ENCODE data around the gene SLC5A10.

DNA sequence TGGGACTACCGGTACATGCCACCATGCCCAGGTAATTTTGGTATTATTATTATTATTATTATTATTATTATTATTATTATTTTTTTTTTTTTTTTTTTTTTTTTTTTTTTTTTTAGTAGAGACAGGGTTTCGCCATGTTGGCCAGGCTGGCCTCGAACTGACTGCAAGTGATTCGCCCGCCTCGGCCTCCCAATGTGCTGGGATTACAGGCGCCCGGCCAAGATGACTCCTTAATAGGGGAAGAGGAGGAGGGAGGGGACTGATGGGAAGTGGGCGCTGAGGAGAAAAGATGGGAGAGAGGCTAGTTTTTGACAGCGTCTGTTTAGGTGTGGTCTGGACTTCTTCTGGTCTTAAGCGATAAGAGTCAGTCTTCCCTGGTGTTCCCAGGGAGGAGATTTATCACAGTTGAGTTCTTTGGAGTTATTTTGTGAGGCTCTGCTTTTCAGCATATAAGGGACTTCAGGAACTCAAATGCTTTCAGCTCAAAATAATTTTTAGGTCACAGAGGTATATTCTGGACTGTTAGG, 34.4 kb upstream of the SLC5A10 start:
- TF ChIP-seq, protein P1, sequence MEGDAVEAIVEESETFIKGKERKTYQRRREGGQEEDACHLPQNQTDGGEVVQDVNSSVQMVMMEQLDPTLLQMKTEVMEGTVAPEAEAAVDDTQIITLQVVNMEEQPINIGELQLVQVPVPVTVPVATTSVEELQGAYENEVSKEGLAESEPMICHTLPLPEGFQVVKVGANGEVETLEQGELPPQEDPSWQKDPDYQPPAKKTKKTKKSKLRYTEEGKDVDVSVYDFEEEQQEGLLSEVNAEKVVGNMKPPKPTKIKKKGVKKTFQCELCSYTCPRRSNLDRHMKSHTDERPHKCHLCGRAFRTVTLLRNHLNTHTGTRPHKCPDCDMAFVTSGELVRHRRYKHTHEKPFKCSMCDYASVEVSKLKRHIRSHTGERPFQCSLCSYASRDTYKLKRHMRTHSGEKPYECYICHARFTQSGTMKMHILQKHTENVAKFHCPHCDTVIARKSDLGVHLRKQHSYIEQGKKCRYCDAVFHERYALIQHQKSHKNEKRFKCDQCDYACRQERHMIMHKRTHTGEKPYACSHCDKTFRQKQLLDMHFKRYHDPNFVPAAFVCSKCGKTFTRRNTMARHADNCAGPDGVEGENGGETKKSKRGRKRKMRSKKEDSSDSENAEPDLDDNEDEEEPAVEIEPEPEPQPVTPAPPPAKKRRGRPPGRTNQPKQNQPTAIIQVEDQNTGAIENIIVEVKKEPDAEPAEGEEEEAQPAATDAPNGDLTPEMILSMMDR (IDR thresholded peaks at IDR 0.05), result no peak
- no peak for TF ChIP-seq POLR2A (IDR thresholded peaks at IDR 0.05)

All from Peyer's patch (tissue), 4 donors.